Measurements from ENCODE around the gene EIF5A.

- no peak for TF ChIP-seq ZSCAN29 (IDR thresholded peaks at IDR 0.05)
- no peak for TF ChIP-seq TEAD4 (IDR thresholded peaks at IDR 0.05; ENCODE audit: low read length)
- TF ChIP-seq TEAD4 (CRISPR knock-in tag; IDR thresholded peaks at IDR 0.05; ENCODE audit: borderline replicate concordance) = no peak
- TF ChIP-seq ETV6 (IDR thresholded peaks at IDR 0.05; ENCODE audit: borderline replicate concordance in 1 of 2, low read depth in 2 of 2, low read length in 1 of 2) = no peak
- no peak for TF ChIP-seq ETV6 (CRISPR knock-in tag; IDR thresholded peaks at IDR 0.05; ENCODE audit: borderline replicate concordance)
- no peak for TF ChIP-seq PRDM10 (IDR thresholded peaks at IDR 0.05; ENCODE audit: partially characterized antibody)
- TF ChIP-seq JUND (IDR thresholded peaks at IDR 0.05; ENCODE audit: borderline replicate concordance, low read depth, low read length) = no peak
- TF ChIP-seq JUND (tag; IDR thresholded peaks at IDR 0.05; ENCODE audit: borderline replicate concordance, low read depth, low read length) = no peak
- TF ChIP-seq POLR2AphosphoS5 (IDR thresholded peaks at IDR 0.05; ENCODE audit: control insufficient read depth, insufficient read depth, low read depth, low read length) = no peak
- TF ChIP-seq NFYB (IDR thresholded peaks at IDR 0.05; ENCODE audit: extremely low read depth, insufficient read length) = no peak
- no peak for TF ChIP-seq CTCF (IDR thresholded peaks at IDR 0.05 in 2 of 3, conservative IDR thresholded peaks at IDR 0.05 in 1 of 3; ENCODE audit: insufficient read depth in 2 of 3, low read depth in 1 of 3, low read length in 3 of 3)
- TF ChIP-seq XRCC4 (IDR thresholded peaks at IDR 0.05; ENCODE audit: extremely low read depth, insufficient read depth, insufficient read length) = no peak
- TF ChIP-seq E2F1 (CRISPR knock-in tag; IDR thresholded peaks at IDR 0.05) = no peak
- TF ChIP-seq JUNB (CRISPR knock-in tag; conservative IDR thresholded peaks at IDR 0.05) = no peak
- TF ChIP-seq SRF (CRISPR knock-in tag; IDR thresholded peaks at IDR 0.05) = no peak
Observed at GRCh38 chr17:7354262-7354843, 46.9 kb downstream of the EIF5A start.
